GM20431 (cell line): ENCODE measurements around the gene ACBD3.

ENCODE experiments used
- in situ Hi-C: fragments of 300-500 bp; cut with MseI, MboI; formaldehyde crosslinking; loops from one replicate; pipeline ENCODE4 v1.15.0; 2020; ENCODE audit warnings: low sequenced_read_pairs; ENCODE audit not compliant: unreplicated experiment

ACBD3 gene

GRCh38 chr1:226186124-226187018 is at the start of gene ACBD3:
ACBD3 (minus strand) TSS chr1:226186741; CDS start chr1:226186675, 66 bp downstream.
- in situ Hi-C loops = no loop called here

DNA sequence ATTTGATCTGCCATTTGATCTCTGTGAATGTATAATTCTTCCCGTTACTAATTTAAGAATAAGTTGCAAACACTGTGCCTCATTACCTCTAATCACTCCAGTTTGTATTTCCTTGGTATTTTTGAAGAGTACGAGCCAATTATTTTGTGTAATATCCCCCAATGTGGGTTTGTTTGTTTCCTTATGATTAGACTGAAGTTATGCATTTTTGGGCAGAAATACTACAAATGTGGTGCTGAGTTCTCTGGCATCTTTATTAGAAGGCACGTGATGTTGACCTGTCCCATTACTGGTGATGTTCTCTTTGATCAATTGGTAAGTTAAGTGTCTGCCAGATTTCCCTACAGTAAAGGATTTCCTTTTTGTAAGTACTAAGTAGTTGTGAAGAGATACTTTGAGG is 47.3 kb upstream of the ACBD3 start:
- in situ Hi-C loops = no loop called here

DNA sequence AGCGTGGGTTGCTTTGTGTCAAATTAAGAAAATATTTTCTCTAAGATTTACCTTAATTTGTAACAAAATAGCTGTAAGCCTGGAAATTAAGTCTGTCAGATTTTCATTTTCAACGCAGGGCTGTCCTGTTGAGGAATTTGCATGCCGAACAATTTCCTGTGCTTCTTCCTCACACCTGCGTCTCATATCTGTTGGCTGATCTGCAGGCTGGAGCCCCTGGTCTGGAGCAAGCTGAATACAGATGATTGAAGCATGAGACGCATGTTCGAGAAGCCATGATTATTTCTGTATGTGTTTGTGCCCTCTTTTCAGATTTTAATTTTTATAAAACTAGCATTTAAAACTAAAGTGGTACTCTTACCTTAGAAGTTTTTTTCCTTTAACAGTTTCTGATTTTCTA is 46.8 kb upstream of the ACBD3 start:
- in situ Hi-C loops = no loop called here

- in situ Hi-C loops = no loop called here
Observed at GRCh38 chr1:226226601-226227000, 40.1 kb upstream of the ACBD3 start.

DNA sequence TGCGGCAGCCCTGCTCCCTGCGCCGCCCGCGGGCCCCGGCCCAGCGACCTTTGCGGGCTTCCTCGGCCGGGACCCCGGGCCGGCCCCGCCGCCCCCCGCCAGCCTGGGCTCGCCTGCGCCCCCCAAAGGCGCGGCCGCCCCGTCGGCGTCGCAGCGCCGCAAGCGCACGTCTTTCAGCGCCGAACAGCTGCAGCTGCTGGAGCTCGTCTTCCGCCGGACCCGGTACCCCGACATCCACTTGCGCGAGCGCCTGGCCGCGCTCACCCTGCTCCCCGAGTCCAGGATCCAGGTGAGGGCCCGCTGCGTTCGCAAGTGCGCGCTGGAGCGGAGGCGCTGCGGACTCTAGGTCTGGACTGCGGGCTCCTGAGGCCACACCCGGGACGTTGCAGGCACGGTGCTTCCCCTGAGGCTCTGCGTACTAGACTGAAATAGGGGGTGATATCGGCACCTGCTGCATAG is 37.3 kb upstream of the ACBD3 start:
- in situ Hi-C loops = no loop called here

- in situ Hi-C loops = no loop called here
Observed at GRCh38 chr1:226223157-226223785, 36.7 kb upstream of the ACBD3 start, which contains the start of gene MIXL1. MIXL1 (plus strand) TSS chr1:226223664; CDS start chr1:226223682, 18 bp downstream.

GRCh38 chr1:226222686-226223085 is 36.1 kb upstream of the ACBD3 start:
- in situ Hi-C loops = no loop called here

- in situ Hi-C loops = no loop called here
Observed at GRCh38 chr1:226220473-226221189, 34.1 kb upstream of the ACBD3 start.

DNA sequence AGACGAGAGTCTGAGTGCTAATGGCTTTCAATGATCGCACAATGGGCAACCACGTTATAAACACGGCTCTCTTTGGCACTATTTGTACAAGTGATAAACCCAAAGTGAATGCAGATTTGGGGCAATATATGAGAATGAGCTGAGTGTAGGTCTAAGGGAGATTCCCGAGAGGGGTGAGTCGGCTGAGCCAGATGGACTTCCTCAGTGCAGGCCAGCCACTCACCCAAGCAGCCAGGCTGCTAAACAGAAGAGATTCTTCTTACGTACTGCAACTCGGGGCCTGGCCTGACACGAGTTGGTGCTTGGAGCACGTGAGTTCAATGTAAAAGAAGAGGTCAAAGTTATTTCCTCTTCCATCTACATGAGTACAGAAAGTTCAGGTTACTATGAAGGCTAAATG is 30.7 kb upstream of the ACBD3 start:
- in situ Hi-C loops = no loop called here

GRCh38 chr1:226216056-226216455 is 29.5 kb upstream of the ACBD3 start:
- in situ Hi-C loops = no loop called here

DNA sequence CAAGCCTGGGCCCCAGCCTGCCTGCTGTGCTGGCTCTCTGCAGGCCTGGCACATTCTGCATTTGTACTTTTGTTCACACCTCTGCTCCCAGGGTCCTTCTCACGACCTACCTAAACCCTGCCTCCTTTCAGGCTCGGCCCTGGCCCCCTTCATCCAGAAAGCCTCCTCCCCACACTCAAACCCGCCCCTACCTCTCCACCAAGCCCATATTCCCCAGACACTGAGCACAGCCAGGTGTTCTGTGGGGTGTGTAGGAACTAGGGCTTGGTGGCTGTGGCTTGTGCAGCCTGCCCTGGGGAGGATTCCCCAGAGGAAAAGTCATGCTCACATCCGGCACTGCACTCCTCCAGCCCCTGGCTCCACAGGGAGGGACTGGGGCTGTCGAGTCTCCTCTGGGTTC is 28.7 kb upstream of the ACBD3 start:
- in situ Hi-C loops = no loop called here

DNA sequence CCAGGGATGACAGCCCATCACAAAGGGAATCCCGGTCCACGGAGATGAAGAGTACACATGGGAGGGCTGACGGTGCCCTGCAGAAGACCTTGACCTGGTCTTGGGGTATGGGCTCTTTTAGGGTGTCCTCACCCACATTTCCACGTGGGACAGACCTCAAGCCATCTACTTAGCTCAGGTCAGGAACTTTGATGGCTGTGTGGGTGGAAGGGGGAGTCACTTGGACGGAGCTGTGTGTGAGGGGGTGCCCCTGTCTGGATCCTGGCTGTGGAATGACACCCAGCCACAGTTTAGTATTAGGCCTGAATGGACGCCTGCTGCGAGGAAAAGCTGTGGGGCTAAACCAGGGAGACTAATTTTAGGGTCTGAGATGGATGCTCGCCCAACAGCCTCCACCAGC is 26.0 kb upstream of the ACBD3 start:
- in situ Hi-C loops = no loop called here

- in situ Hi-C loops = no loop called here
Observed at GRCh38 chr1:226211181-226211821, 24.8 kb upstream of the ACBD3 start.

DNA sequence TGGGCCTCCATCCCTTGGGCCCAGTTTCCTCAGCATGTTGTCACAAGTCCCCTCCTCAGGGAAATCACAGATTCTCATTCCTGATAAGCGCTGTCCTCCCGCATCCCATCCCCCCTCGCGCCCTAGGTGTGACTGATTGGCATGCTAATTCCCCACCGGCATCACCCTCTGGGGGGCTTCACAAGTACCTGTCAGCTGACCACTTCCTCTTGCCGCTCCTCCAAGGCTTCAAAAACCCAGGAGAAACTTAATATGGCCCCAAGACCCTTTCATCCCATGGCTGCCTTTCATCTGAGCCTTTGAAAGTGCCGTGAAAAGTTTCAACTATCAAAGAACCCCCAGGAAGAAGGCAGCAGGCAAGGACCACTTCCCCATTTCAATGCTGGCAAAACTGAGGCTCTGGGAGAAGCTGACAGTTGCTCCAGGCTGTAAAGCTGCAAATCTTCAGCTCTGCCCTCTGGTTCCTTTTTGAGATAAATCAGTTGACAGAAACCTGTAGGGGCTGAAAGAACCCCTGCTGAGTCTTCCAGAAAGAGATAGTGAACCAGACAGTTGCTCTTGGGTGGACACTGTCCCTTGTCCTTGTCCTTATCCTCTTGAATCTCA is 24.1 kb upstream of the ACBD3 start:
- in situ Hi-C loops = no loop called here

- in situ Hi-C loops = no loop called here
Observed at GRCh38 chr1:226209307-226210059, 22.9 kb upstream of the ACBD3 start.

DNA sequence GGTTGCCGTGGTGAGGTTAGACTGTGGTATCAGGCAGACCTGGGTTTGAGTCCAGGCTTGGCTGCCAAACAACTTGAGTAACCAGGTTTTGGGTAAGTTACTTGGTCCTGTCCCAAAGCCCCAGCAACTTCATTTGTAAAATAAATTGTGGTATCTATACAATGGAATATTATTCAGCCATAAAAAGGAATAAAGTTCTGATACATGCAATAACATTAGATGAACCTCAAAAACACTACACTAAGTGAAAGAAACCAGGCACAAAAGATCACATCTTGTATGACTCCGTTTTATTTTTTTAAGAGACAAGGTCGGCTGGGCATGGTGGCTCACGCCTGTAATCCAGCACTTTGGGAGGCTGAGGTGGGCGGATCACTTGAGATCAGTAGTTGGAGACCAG is 20.5 kb upstream of the ACBD3 start:
- in situ Hi-C loops = no loop called here

DNA sequence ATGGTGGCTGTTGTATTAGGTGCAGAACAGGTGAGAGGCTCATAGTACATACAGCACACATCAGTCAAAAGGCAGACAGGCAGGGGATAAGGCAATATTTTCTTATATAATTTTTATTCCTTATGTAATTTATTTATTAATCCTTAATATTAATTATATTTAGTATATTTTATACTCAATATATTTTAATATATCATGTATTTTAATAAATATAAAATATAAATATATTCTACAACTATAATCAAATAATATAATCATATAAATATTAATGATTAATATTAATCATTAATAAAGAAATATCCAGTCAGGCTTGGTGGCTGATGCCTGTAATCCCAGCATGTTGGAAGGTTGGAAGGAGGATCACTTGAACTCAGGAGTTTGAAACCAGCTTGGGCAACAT is 17.7 kb upstream of the ACBD3 start:
- in situ Hi-C loops = no loop called here

DNA sequence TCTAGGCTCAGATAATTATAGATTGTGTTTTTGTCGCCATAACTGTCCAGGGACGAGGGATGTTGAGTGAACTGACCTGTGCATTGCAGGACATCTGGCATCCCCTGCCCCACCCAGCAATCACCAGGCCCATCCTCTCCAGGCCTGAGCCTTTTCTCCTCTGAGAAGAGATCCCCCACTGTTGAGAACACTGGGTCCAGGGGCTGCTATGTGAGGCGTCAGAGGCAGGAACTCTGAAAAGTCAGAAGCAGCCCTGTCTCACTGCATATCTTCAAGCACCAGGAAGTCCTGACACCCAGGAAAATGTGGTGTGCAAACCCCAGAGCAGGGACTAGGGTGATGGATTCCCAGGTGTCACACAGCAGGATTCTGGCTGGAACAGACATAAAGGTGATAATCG is 17.1 kb upstream of the ACBD3 start:
- in situ Hi-C loops = no loop called here

GRCh38 chr1:226203240-226203639 is 16.7 kb upstream of the ACBD3 start:
- in situ Hi-C loops = no loop called here
